Endodermal cell (in vitro differentiated cells): ENCODE measurements around the gene ABR. TPM values are rescaled to one million over a fixed set of nuclear protein-coding genes. Genes with fewer than 3 reads are reported as not detected.

Experiments used
- DNase-seq: peaks from one replicate; pipeline ENCODE4 v3.0.0-alpha.2; 2017
- H3K27ac ChIP-seq: 2 replicates; pipeline ENCODE4 v1.5.1; 2013; ENCODE audit warnings: mild to moderate bottlenecking, low read depth, low read length, moderate library complexity
- H3K27me3 ChIP-seq: 2 replicates; pipeline ENCODE4 v1.6.1; 2013; ENCODE audit warnings: mild to moderate bottlenecking, low read length, moderate library complexity; ENCODE audit not compliant: insufficient read depth, control insufficient read depth, poor library complexity, severe bottlenecking
- H3K36me3 ChIP-seq: 2 replicates; pipeline ENCODE4 v1.7.0; 2013; ENCODE audit warnings: mild to moderate bottlenecking, low read length, moderate library complexity; ENCODE audit not compliant: control insufficient read depth, insufficient read depth
- H3K4me1 ChIP-seq: one replicate; pipeline ENCODE4 v1.7.0; 2013; ENCODE audit warnings: low read length; ENCODE audit not compliant: control insufficient read depth, insufficient read depth
- H3K4me3 ChIP-seq: 2 replicates; pipeline ENCODE4 v1.5.1; 2013; ENCODE audit warnings: mild to moderate bottlenecking, low read length, moderate library complexity
- H3K9ac ChIP-seq: 2 replicates; pipeline ENCODE4 v1.6.1; 2013; ENCODE audit warnings: mild to moderate bottlenecking, low read length, moderate library complexity; ENCODE audit not compliant: poor library complexity, severe bottlenecking; ENCODE audit errors: extremely low read depth
- H3K9me3 ChIP-seq: 2 replicates; pipeline ENCODE4 v1.6.1; 2013; ENCODE audit warnings: mild to moderate bottlenecking, low read length, moderate library complexity; ENCODE audit not compliant: control insufficient read depth
- H3K27ac Mint-ChIP-seq: 2 replicates; pipeline ENCODE4 v1.8.0; 2020; ENCODE audit warnings: mixed read lengths
- H3K27me3 Mint-ChIP-seq: 2 replicates; pipeline ENCODE4 v1.8.0; 2021; ENCODE audit warnings: mild to moderate bottlenecking, mixed read lengths; ENCODE audit not compliant: insufficient read depth
- H3K36me3 Mint-ChIP-seq: 2 replicates; pipeline ENCODE4 v1.8.0; 2020; ENCODE audit warnings: low read depth, mixed read lengths
- H3K4me1 Mint-ChIP-seq: 2 replicates; pipeline ENCODE4 v1.8.0; 2020; ENCODE audit warnings: mixed read lengths
- H3K4me3 Mint-ChIP-seq: 2 replicates; pipeline ENCODE4 v1.8.0; 2020; ENCODE audit warnings: mild to moderate bottlenecking, moderate library complexity, mixed read lengths
- H3K9me3 Mint-ChIP-seq: 2 replicates; pipeline ENCODE4 v1.8.0; 2020; ENCODE audit warnings: mild to moderate bottlenecking, mixed read lengths
- CTCF ChIP-seq: fragments of 200-600 bp; sonication (generic); conservative IDR thresholded peaks from 2 replicates; pipeline ENCODE4 v1.5.0; 2021; ENCODE audit warnings: antibody characterized with exemption, mild to moderate bottlenecking
- WGBS, 2 experiments: methylation state at CpG; one replicate each; pipeline versions ENCODE4 v1.1.5 to v1.1.7; 2013; ENCODE audit warnings: missing lambda C conversion rate in 2 of 2, mixed read lengths in 1 of 2; ENCODE audit not compliant: insufficient coverage in 1 of 2, insufficient read length in 1 of 2; 5-methylcytosine and 5-hydroxymethylcytosine counted together
- total RNA-seq, 2 donors: library from RNA; stranded (reverse); fragmentation: NEBNext Ultra II Directional in 1 of 2; extraction: Animal tissue kit (Norgen Biotek cat#: 25700) in 1 of 2; gene quantifications; 2 replicates in 1 of 2; 3 replicates in 1 of 2; pipeline ENCODE4 v1.2.1, GENCODE V29; 2021

The ABR gene
- total RNA-seq, 2 donors from 2014 or later: 51.1 to 58.7 TPM

DNA sequence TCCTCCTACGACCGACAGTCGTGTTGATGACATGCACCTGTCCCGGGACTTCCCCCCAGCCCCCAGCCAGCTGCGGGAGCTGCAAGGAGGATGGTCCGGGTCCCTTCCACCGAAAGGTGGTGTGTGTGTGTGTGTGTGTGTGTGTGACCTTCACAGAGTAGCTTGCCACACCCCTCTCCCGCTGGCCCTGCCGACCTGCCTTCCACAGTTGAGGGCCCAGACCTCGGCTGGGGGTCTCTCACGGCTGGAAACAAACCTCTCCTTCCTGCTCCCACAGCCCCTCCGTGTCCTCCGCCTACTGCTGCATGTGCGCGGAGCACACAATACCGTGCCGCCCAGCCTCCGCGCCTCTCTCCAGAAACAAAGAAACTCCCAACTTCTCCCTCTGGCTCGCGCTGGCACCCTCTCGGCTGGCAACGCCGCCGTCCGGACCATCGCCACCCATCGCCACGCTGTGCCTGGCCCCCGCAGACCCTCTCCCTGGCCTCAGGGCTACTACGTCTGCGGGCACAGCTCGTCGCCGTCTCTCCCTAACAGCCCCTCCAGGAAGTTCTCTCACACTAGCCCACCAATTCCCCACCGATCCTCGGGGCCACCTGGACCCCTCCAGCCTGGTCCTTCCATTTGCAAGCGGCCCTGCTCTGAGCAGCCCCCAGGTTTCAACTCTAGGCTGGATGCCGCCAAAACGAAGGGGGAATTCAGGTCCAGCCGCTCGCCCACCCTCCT is 101.6 kb downstream of the ABR start:
- Histone ChIP-seq H3K27ac (no peak overlapping the region), H3K9ac (no peak overlapping the region), H3K9me3 (no peaks in the 10 kb centered on the region), H3K27me3 (no peaks in the 10 kb centered on the region), H3K36me3 (no peaks in the 10 kb centered on the region), H3K4me3 (no peak overlapping the region), H3K4me1 (no peaks in the 10 kb centered on the region)
- TF ChIP-seq CTCF: no peak
- WGBS, 2 experiments: 84 to 88% methylated on average over 16 to 42 of the region's 42 CpGs
- Mint-ChIP-seq H3K4me1 (peaks cover 4% of the 10 kb centered on the region), H3K27me3 (no peaks in the 10 kb centered on the region), H3K4me3 (no peak overlapping the region), H3K9me3 (no peaks in the 10 kb centered on the region), H3K36me3 (peaks cover 12% of the 10 kb centered on the region), H3K27ac (no peak overlapping the region)
- no peak for DNase-seq

DNA sequence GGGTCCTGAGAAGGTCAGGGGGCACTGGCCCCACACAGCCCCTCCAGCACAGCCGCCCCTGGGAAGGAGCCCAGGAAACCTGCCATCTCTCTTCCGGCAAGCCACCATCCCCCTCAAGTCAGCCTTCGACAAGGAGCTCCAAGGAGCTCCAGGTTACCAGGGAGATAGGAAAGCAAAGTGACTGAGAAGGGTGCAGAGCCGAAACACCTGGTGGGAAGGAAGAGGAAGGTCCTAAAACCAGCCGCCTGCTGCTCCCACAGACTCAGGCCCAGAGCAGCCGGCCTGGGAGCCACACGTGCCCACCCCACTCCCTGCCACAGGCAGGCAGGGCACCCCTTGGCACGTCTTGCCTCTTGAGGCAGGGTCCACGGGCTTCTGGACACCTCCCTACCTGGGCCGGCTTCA is 102.2 kb downstream of the ABR start:
- peak; percentile 69 for DNase-seq

DNA sequence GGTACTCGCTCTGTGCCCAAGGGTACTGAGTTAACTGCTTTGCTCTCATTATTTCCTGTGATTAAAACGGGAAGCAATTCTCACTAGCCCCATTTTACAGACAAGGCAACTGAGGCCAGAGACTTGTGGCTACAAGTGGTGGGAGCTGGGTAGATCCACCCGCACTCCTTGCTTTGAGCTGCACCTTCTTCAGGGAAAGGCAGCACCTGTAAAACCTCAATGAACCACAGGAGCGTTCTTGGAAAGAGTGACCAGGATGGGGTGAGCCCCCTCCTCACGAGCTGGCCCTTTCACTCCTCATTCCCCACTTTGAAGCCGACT is 102.8 kb downstream of the ABR start:
- 92 to 97% methylated on average over 6 of the region's 6 CpGs for WGBS, 2 experiments
- H3K36me3 ChIP-seq: no peaks in the 10 kb centered on the region
- no peak overlapping the region for H3K27ac Mint-ChIP-seq

More for the DNA sequence above, 102.2 kb downstream of the ABR start:
- Mint-ChIP-seq H3K4me3 (no peak overlapping the region), H3K27ac (no peak overlapping the region), H3K27me3 (no peaks in the 10 kb centered on the region), H3K9me3 (no peaks in the 10 kb centered on the region), H3K4me1 (peaks cover 4% of the 10 kb centered on the region), H3K36me3 (peaks cover 11% of the 10 kb centered on the region)
- Histone ChIP-seq H3K4me1 (no peaks in the 10 kb centered on the region), H3K36me3 (no peaks in the 10 kb centered on the region), H3K27ac (no peak overlapping the region), H3K4me3 (no peak overlapping the region), H3K27me3 (no peaks in the 10 kb centered on the region), H3K9me3 (no peaks in the 10 kb centered on the region), H3K9ac (no peak overlapping the region)
- no peak for TF ChIP-seq CTCF
- WGBS, 2 experiments: 91% methylated on average over 4 to 10 of the region's 10 CpGs

More for the DNA sequence above, 102.8 kb downstream of the ABR start:
- no peak for TF ChIP-seq CTCF
- Histone ChIP-seq H3K9ac (no peak overlapping the region), H3K4me1 (no peaks in the 10 kb centered on the region), H3K9me3 (no peaks in the 10 kb centered on the region), H3K27ac (no peak overlapping the region), H3K4me3 (no peak overlapping the region), H3K27me3 (no peaks in the 10 kb centered on the region)
- Mint-ChIP-seq H3K36me3 (peaks cover 11% of the 10 kb centered on the region), H3K27me3 (no peaks in the 10 kb centered on the region), H3K9me3 (no peaks in the 10 kb centered on the region), H3K4me3 (no peak overlapping the region), H3K4me1 (peaks cover 4% of the 10 kb centered on the region)
- peak; percentile 31 for DNase-seq
